T-helper 1 cell (primary cell): ENCODE results near the gene DYNLT2.

Source experiments
- DNase-seq, 5 donors: peaks; one replicate each; pipeline ENCODE4 v3.0.0-alpha.2; 2012 to 2020

DYNLT2 gene

DNA sequence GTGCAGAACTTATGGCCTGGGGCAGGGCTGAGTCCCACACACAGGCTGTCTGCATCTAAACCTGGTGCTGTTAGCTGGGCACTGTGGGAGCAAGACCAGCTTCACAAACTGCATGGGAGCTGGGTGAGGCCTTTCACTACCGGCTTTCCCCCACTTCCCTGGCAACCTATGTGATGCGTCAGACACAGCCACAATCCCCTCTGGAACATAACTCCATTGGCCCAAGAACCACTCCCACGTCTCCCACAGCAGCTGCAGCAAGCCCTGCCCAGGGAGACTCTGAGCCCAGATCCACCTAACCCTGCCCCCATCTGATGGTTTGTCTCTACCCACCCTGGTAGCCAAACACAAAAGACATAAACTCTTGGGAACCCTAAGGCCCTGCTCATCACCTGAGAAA lies 58.9 kb downstream of the DYNLT2 start:
- DNase-seq = no peak

DNA sequence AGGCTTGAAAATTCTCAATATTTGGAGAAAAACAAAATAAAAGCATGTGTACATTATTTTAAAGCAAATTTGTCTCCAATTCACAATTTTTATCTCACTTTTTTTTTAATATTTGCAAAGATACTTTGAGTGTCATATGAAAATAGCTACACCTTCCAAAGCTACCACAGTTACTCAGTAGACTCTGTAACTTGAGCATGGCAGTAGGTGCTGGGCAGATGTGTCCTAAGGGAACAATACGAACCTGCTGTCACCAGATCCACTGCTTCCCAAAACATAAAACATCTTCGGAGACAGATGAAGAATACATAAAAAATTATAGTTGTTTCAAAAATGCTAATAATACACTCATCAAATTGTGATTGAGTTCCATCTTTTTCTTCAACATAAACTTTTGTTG lies 60.1 kb downstream of the DYNLT2 start:
- DNase-seq = no peak
